Esophagus muscularis mucosa (tissue), 2 donors: Measurements from ENCODE around the gene PHF20.

Experiments used
- EP300 ChIP-seq: sonication (generic); formaldehyde crosslinking; IDR thresholded peaks from one replicate; pipeline ENCODE4 v1.6.1; 2017; ENCODE audit warnings: antibody characterized with exemption
- POLR2A ChIP-seq: fragments of 450-650 bp; IDR thresholded peaks from one replicate; pipeline ENCODE4 v1.6.1; 2017; ENCODE audit warnings: antibody characterized with exemption, moderate library complexity, mild to moderate bottlenecking, low read depth

- TF ChIP-seq EP300 (no peak), POLR2A (no peak)
Observed at GRCh38 chr20:35831029-35831428, 59.2 kb downstream of the PHF20 start.
